H1 (cell line): ENCODE measurements around the gene GDAP1L1. TPM values are rescaled to one million over a fixed set of nuclear protein-coding genes. Genes with fewer than 3 reads are reported as not detected.

Source experiments
- NANOG ChIP-seq: IDR thresholded peaks from 2 replicates; pipeline ENCODE4 v1.6.1; 2011; ENCODE audit warnings: low read length, low read depth, mild to moderate bottlenecking, inconsistent platforms; ENCODE audit not compliant: insufficient read depth, poor library complexity, severe bottlenecking
- YY1 ChIP-seq: IDR thresholded peaks from 2 replicates; pipeline ENCODE4 v1.6.1; 2011; ENCODE audit warnings: low read depth, mild to moderate bottlenecking, low read length
- polyA plus RNA-seq, 7 experiments: library from polyadenylated mRNA; depleted of rRNA in 3 of 7; stranded (reverse) in 5 of 7; unstranded in 2 of 7; fragments of >200 nt in 5 of 7; fragments of 200-250 nt in 2 of 7; gene quantifications; 1 replicate in 5 of 7; 2 replicates in 1 of 7; 4 replicates in 1 of 7; pipeline versions ENCODE4 v1.2.1 to v1.2.3, GENCODE V29; 2011 to 2013; ENCODE audit warnings: missing spikeins in 2 of 7, mixed read lengths in 2 of 7
- total RNA-seq: library from RNA; stranded (reverse); fragmentation: NEBNext Ultra II Directional; extraction: Animal tissue kit (Norgen Biotek cat#: 25700); gene quantifications from 2 replicates; pipeline ENCODE4 v1.2.1, GENCODE V29; 2021
- TF ChIP-seq, protein P1 (sequence below): IDR thresholded peaks from 2 replicates; pipeline ENCODE4 v1.6.1; 2011; ENCODE audit warnings: low read depth, mild to moderate bottlenecking, low read length; ENCODE audit not compliant: insufficient read depth

The GDAP1L1 gene
- total and polyA plus RNA-seq, 2 of the 8 experiments (the other 6 are each of a cell fraction or from before 2014, with no cell fraction given): 8.5 to 63.1 TPM

DNA sequence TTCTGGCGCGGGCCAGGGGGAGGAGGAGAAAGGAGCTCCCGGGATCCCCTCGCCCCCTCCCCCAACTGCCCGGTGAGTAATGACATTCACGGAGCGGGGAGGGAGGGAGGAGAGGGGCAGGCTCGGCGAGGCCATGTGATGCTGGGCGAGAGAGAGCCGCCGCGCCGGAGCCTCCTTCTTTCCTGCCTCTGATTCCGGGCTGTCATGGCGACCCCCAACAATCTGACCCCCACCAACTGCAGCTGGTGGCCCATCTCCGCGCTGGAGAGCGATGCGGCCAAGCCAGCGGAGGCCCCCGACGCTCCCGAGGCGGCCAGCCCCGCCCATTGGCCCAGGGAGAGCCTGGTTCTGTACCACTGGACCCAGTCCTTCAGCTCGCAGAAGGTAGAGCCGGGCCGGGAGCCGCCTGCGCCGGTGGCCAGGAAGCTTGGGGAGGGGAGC, at the start of gene GDAP1L1 (continued):
- TF ChIP-seq, protein P1, sequence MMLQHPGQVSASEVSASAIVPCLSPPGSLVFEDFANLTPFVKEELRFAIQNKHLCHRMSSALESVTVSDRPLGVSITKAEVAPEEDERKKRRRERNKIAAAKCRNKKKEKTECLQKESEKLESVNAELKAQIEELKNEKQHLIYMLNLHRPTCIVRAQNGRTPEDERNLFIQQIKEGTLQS: peak; percentile 47; the same call in 1 of the 2 replicates
- TF ChIP-seq YY1: peak; percentile 69; the same call in 1 of the 2 replicates
- no peak for TF ChIP-seq NANOG
- TF ChIP-seq, all 59 proteins: peak for 15
